Keratinocyte (primary cell): ENCODE measurements around the gene TGOLN2. TPM values are rescaled to one million over a fixed set of nuclear protein-coding genes. Genes with fewer than 3 reads are reported as not detected.

Experiments
- DNase-seq: peaks from one replicate; pipeline ENCODE4 v3.0.0-alpha.2; 2011; ENCODE audit warnings: low read depth, missing footprints, low spot score
- FAIRE-seq: peaks from 2 replicates; lab custom pipeline; 2011; peaks lifted over from hg19 to GRCh38; lab: Jason Lieb, UNC
- H2AFZ ChIP-seq: 2 replicates; pipeline ENCODE4 v1.6.0; 2012; ENCODE audit warnings: low read length, control low read depth, inconsistent platforms; ENCODE audit not compliant: control insufficient read depth
- H3K27ac ChIP-seq: 2 replicates; pipeline ENCODE4 v1.5.1; 2011; ENCODE audit warnings: low read length; ENCODE audit not compliant: control insufficient read depth, insufficient read depth
- H3K27me3 ChIP-seq: 3 replicates; pipeline ENCODE4 v1.6.0; 2011; ENCODE audit warnings: low read length; ENCODE audit not compliant: control insufficient read depth, insufficient read depth; ENCODE audit errors: extremely low read depth
- H3K36me3 ChIP-seq, 2 experiments: 2 replicates in 1 of 2; 3 replicates in 1 of 2; pipeline ENCODE4 v1.5.1; 2011; ENCODE audit warnings: low read length in 2 of 2, mild to moderate bottlenecking in 1 of 2; ENCODE audit not compliant: control insufficient read depth in 2 of 2, insufficient read depth in 2 of 2; ENCODE audit errors: extremely low read depth in 1 of 2
- H3K4me1 ChIP-seq: 3 replicates; pipeline ENCODE4 v1.5.1; 2011; ENCODE audit warnings: low read length; ENCODE audit not compliant: control insufficient read depth, insufficient read depth; ENCODE audit errors: extremely low read depth
- H3K4me2 ChIP-seq: 3 replicates; pipeline ENCODE4 v1.6.0; 2011; ENCODE audit warnings: low read depth, low read length; ENCODE audit not compliant: control insufficient read depth, insufficient read depth; ENCODE audit errors: extremely low read depth
- H3K4me3 ChIP-seq, 3 experiments: fragments of 200-600 bp in 1 of 3; sonication (generic) in 1 of 3; 2 replicates in 2 of 3; 3 replicates in 1 of 3; pipeline ENCODE4 v1.5.1; 2011 to 2016; ENCODE audit warnings: low read length in 3 of 3, mild to moderate bottlenecking in 3 of 3, control low read depth in 2 of 3, inconsistent platforms in 1 of 3, low read depth in 1 of 3, mixed read lengths in 1 of 3, mixed run types in 1 of 3, moderate library complexity in 1 of 3; ENCODE audit not compliant: control insufficient read depth in 2 of 3, insufficient read depth in 2 of 3; ENCODE audit errors: extremely low read depth in 1 of 3
- H3K79me2 ChIP-seq: 2 replicates; pipeline ENCODE4 v1.6.0; 2012; ENCODE audit warnings: low read length; ENCODE audit not compliant: control insufficient read depth, insufficient read depth
- H3K9ac ChIP-seq: 3 replicates; pipeline ENCODE4 v1.6.0; 2011; ENCODE audit warnings: low read length; ENCODE audit not compliant: control insufficient read depth, insufficient read depth; ENCODE audit errors: extremely low read depth
- H3K9me1 ChIP-seq: 3 replicates; pipeline ENCODE4 v1.6.0; 2011; ENCODE audit warnings: low read length; ENCODE audit not compliant: control insufficient read depth, insufficient read depth; ENCODE audit errors: extremely low read depth
- H3K9me3 ChIP-seq: 2 replicates; pipeline ENCODE4 v1.5.1; 2012; ENCODE audit warnings: low read depth, low read length; ENCODE audit not compliant: control insufficient read depth
- H4K20me1 ChIP-seq: 3 replicates; pipeline ENCODE4 v1.6.0; 2011; ENCODE audit warnings: low read length; ENCODE audit not compliant: control insufficient read depth, insufficient read depth; ENCODE audit errors: extremely low read depth
- CTCF ChIP-seq, 3 experiments: IDR thresholded peaks in 1 of 3; conservative IDR thresholded peaks in 1 of 3; optimal IDR thresholded peaks in 1 of 3; 2 replicates in 2 of 3; 3 replicates in 1 of 3; pipeline versions ENCODE3 to v1.5.1; 2011; ENCODE audit warnings: low read length in 3 of 3, mild to moderate bottlenecking in 3 of 3, moderate library complexity in 2 of 3, control low read depth in 1 of 3, inconsistent platforms in 1 of 3; ENCODE audit not compliant: insufficient read depth in 2 of 3; ENCODE audit errors: extremely low read depth in 1 of 3
- EZH2 ChIP-seq: IDR thresholded peaks from one replicate; pipeline ENCODE4 v1.6.1; 2012; ENCODE audit warnings: inconsistent platforms, mild to moderate bottlenecking, low read length, moderate library complexity
- dilution Hi-C: fragments of 300-500 bp; cut with MboI; formaldehyde crosslinking; loops from one replicate; pipeline ENCODE4 v1.7.0; 2020; ENCODE audit warnings: low sequenced_read_pairs; ENCODE audit not compliant: extremely low pct_ligation_motif_present
- polyA plus RNA-seq, 5 experiments: library from polyadenylated mRNA; depleted of rRNA in 3 of 5; stranded (reverse) in 3 of 5; stranded (forward) in 1 of 5; unstranded in 1 of 5; fragments of >200 nt; gene quantifications; 1 replicate in 1 of 5; 2 replicates in 3 of 5; 3 replicates in 1 of 5; pipeline versions ENCODE4 v1.2.1 to v1.2.3, GENCODE V29; 2011 to 2012; ENCODE audit warnings: missing spikeins in 2 of 5, low read depth in 1 of 5, low replicate concordance in 1 of 5

Gene TGOLN2
- polyA plus RNA-seq, 1 donor (not counting 4 experiments of a cell fraction or from before 2014, with no cell fraction given), result 43.3 TPM

GRCh38 chr2:85307527-85307897 lies 20.3 kb downstream of the TGOLN2 start:
- Histone ChIP-seq H3K36me3 (peaks cover 0 to 29% of the 10 kb centered on the region in 2 experiments), H3K9me3 (no peaks in the 10 kb centered on the region), H3K4me3 (no peak overlapping the region), H3K4me2 (no peak overlapping the region), H3K9me1 (no peaks in the 10 kb centered on the region), H4K20me1 (no peaks in the 10 kb centered on the region), H3K9ac (no peak overlapping the region), H3K4me1 (peaks cover 8% of the 10 kb centered on the region), H3K27me3 (no peaks in the 10 kb centered on the region), H3K27ac (no peak overlapping the region), H2AFZ (no peak overlapping the region), H3K79me2 (no peaks in the 10 kb centered on the region)
- dilution Hi-C loops, result no loop called here
- TF ChIP-seq CTCF (optimal IDR thresholded peaks at IDR 0.05 in 1 of 3, IDR thresholded peaks at IDR 0.05 in 1 of 3, conservative IDR thresholded peaks at IDR 0.05 in 1 of 3; ENCODE audit: extremely low read depth in 1 of 3, insufficient read depth in 2 of 3, low read length in 3 of 3) (no peak), EZH2 (no peak)
- no peak for FAIRE-seq
- no peak for DNase-seq

- H3K79me2 ChIP-seq, result no peaks in the 10 kb centered on the region
- FAIRE-seq, result no peak
- TF ChIP-seq EZH2, result no peak
- TF ChIP-seq CTCF (optimal IDR thresholded peaks at IDR 0.05 in 1 of 3, IDR thresholded peaks at IDR 0.05 in 1 of 3, conservative IDR thresholded peaks at IDR 0.05 in 1 of 3; ENCODE audit: extremely low read depth in 1 of 3, insufficient read depth in 2 of 3, low read length in 3 of 3), result no peak
These were observed 23.8 kb downstream of the TGOLN2 start for GRCh38 chr2:85303780-85304531.

More at GRCh38 chr2:85303780-85304531, 23.8 kb downstream of the TGOLN2 start:
- DNase-seq, result no peak
- Histone ChIP-seq H3K27ac (no peak overlapping the region), H2AFZ (no peak overlapping the region), H3K9ac (no peak overlapping the region), H3K4me2 (no peak overlapping the region), H3K4me1 (no peaks in the 10 kb centered on the region), H3K9me1 (no peaks in the 10 kb centered on the region), H3K27me3 (no peaks in the 10 kb centered on the region), H3K36me3 (peaks cover 0 to 26% of the 10 kb centered on the region in 2 experiments), H3K9me3 (no peaks in the 10 kb centered on the region), H3K4me3 (no peak overlapping the region), H4K20me1 (no peaks in the 10 kb centered on the region)
- dilution Hi-C loops, result no loop called here
